Endothelial cell of umbilical vein (primary cell): ENCODE data around the gene CDKL4.

ENCODE experiments used
- EZH2 ChIP-seq: IDR thresholded peaks from 2 replicates; pipeline ENCODE4 v1.6.1; 2012; ENCODE audit warnings: borderline replicate concordance, low read depth, mild to moderate bottlenecking, moderate library complexity, low read length, inconsistent platforms; ENCODE audit not compliant: severe bottlenecking
- FOS ChIP-seq: IDR thresholded peaks from 2 replicates; pipeline ENCODE4 v1.6.1; 2011; ENCODE audit warnings: mild to moderate bottlenecking, low read length, moderate library complexity, borderline replicate concordance; ENCODE audit not compliant: insufficient read depth
- TF ChIP-seq, protein P1 (sequence below), 2 donors: IDR thresholded peaks; 1 replicate in 1 of 2; 2 replicates in 1 of 2; pipeline ENCODE4 v1.5.1; 2011; ENCODE audit warnings: low read length in 2 of 2, mild to moderate bottlenecking in 2 of 2, moderate library complexity in 2 of 2, control low read depth in 1 of 2, inconsistent platforms in 1 of 2, low read depth in 1 of 2; ENCODE audit not compliant: insufficient read depth in 1 of 2; ENCODE audit errors: extremely low read depth in 1 of 2

DNA sequence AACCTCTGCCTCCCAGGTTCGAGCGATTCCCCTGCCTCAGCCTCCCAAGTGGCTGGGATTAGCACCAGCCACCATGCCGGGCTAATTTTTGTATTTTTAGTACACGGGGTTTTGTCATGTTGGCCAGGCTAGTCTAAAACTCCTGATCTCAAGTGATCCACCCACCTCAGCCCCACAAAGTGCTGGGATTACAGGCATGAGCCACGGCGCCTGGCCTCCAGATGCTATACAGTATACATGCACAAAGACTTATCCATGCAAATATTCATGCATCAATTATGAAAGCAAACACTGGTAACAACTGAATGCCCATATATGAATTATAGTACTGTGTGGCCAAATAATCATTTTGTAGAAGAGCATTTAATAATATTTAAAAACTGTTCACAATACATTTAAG, 86.9 kb downstream of the CDKL4 start:
- TF ChIP-seq, protein P1, sequence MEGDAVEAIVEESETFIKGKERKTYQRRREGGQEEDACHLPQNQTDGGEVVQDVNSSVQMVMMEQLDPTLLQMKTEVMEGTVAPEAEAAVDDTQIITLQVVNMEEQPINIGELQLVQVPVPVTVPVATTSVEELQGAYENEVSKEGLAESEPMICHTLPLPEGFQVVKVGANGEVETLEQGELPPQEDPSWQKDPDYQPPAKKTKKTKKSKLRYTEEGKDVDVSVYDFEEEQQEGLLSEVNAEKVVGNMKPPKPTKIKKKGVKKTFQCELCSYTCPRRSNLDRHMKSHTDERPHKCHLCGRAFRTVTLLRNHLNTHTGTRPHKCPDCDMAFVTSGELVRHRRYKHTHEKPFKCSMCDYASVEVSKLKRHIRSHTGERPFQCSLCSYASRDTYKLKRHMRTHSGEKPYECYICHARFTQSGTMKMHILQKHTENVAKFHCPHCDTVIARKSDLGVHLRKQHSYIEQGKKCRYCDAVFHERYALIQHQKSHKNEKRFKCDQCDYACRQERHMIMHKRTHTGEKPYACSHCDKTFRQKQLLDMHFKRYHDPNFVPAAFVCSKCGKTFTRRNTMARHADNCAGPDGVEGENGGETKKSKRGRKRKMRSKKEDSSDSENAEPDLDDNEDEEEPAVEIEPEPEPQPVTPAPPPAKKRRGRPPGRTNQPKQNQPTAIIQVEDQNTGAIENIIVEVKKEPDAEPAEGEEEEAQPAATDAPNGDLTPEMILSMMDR (IDR thresholded peaks at IDR 0.05; ENCODE audit: extremely low read depth in 1 of 2, insufficient read depth in 1 of 2, low read depth in 1 of 2, low read length in 2 of 2), result no peak
- no peak for TF ChIP-seq FOS
- no peak for TF ChIP-seq EZH2
